Activated CD4-positive, alpha-beta T cell treated with anti-CD3 and anti-CD28 coated beads, Interleukin-2, amount 10 ng/mL, durations not matched to agents 24 days and 14 days (primary cell): ENCODE data around the gene PLB1. TPM values are rescaled to one million over a fixed set of nuclear protein-coding genes. Genes with fewer than 3 reads are reported as not detected.
"Not testable (repeated sequence)": the region's sequence is repeated elsewhere in the genome, so short reads cannot be mapped to it uniquely, and the experiment has no call there.

Source experiments
- DNase-seq: peaks from one replicate; pipeline ENCODE4 v3.0.0; 2022
- H3K27ac Mint-ChIP-seq: one replicate; pipeline ENCODE4 v1.8.0; 2022; ENCODE audit warnings: mild to moderate bottlenecking, mixed read lengths
- H3K27me3 Mint-ChIP-seq: one replicate; pipeline ENCODE4 v1.8.0; 2022; ENCODE audit warnings: mixed read lengths
- H3K36me3 Mint-ChIP-seq: one replicate; pipeline ENCODE4 v1.8.0; 2022; ENCODE audit warnings: low read depth, mild to moderate bottlenecking, mixed read lengths
- H3K4me1 Mint-ChIP-seq: one replicate; pipeline ENCODE4 v1.8.0; 2021; ENCODE audit warnings: mixed read lengths
- H3K4me3 Mint-ChIP-seq: one replicate; pipeline ENCODE4 v1.8.0; 2022; ENCODE audit warnings: mild to moderate bottlenecking, moderate library complexity, mixed read lengths
- H3K9me3 Mint-ChIP-seq: one replicate; pipeline ENCODE4 v1.8.0; 2021; ENCODE audit warnings: mixed read lengths
- intact Hi-C: fragments of 100-400 bp; cut with micrococcal nuclease; formaldehyde crosslinking; loops from one replicate; pipeline ENCODE4 v1.15.1; 2023
- total RNA-seq: library from RNA; stranded (reverse); gene quantifications from 2 replicates; pipeline ENCODE4 v1.2.3, GENCODE V29; 2022

The PLB1 gene
- total RNA-seq, 1 donor from 2014 or later, result 0.63 TPM

GRCh38 chr2:28472641-28473040 lies 23.2 kb upstream of the PLB1 start:
- intact Hi-C loops, H3K4me3 Mint-ChIP-seq, H3K27ac Mint-ChIP-seq, H3K9me3 Mint-ChIP-seq, DNase-seq, H3K27me3 Mint-ChIP-seq, H3K36me3 Mint-ChIP-seq: not testable (repeated sequence)
- H3K4me1 Mint-ChIP-seq, result peaks cover 20% of the 10 kb centered on the region

DNA sequence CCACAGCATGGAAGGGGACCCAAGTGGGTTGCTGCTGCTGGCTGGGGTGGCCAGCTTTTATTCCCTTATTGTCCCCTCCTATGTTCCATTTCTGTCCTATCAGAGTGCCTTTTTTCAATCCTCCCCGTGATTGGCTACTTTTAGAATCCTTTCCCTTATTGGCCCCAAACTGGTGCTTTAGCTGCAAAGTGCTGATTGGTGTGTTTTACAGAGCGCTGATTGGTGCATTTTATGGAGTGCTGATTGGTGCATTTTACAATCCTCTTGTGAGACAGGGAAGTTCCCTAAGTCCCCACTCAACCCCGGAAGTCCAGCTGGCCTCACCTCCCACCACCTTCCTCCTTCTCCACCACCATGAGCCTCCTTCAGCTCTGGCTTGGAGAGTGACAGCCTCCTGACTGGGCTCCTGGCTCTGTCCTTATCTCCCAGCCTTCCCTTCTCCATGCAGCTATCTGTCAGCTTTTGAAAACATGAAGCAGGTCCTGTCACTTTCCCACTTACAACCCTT lies 20.7 kb upstream of the PLB1 start:
- intact Hi-C loops, result no loop called here
- no peak for DNase-seq
- Mint-ChIP-seq H3K27me3 (no peaks in the 10 kb centered on the region), H3K4me3 (no peak overlapping the region), H3K27ac (no peak overlapping the region), H3K4me1 (peaks cover 14% of the 10 kb centered on the region), H3K36me3 (no peaks in the 10 kb centered on the region), H3K9me3 (peaks cover 10% of the 10 kb centered on the region)

- Mint-ChIP-seq H3K4me3 (no peak overlapping the region), H3K4me1 (peaks cover 6% of the 10 kb centered on the region), H3K9me3 (peaks cover 10% of the 10 kb centered on the region), H3K27ac (no peak overlapping the region), H3K36me3 (no peaks in the 10 kb centered on the region), H3K27me3 (no peaks in the 10 kb centered on the region)
- intact Hi-C loops, result no loop called here
- no peak for DNase-seq
Measured at GRCh38 chr2:28477087-28477486, 18.8 kb upstream of the PLB1 start.

- Mint-ChIP-seq H3K9me3 (peaks cover 12% of the 10 kb centered on the region), H3K27me3 (no peaks in the 10 kb centered on the region), H3K36me3 (no peaks in the 10 kb centered on the region), H3K4me3 (no peak overlapping the region), H3K4me1 (peaks cover 5% of the 10 kb centered on the region), H3K27ac (no peak overlapping the region)
- DNase-seq, result no peak
- intact Hi-C loops, result no loop called here
Measured at GRCh38 chr2:28477645-28478044, 18.2 kb upstream of the PLB1 start.

- H3K36me3 Mint-ChIP-seq, result no peaks in the 10 kb centered on the region
- no peak for DNase-seq
- H3K9me3 Mint-ChIP-seq, result peaks cover 4% of the 10 kb centered on the region
- intact Hi-C loops, result no loop called here
- H3K4me1 Mint-ChIP-seq, result peaks cover 5% of the 10 kb centered on the region
- H3K4me3 Mint-ChIP-seq, result no peak overlapping the region
- no peak overlapping the region for H3K27ac Mint-ChIP-seq
- H3K27me3 Mint-ChIP-seq, result no peaks in the 10 kb centered on the region
Measured at GRCh38 chr2:28480403-28481049, 15.3 kb upstream of the PLB1 start.

DNA sequence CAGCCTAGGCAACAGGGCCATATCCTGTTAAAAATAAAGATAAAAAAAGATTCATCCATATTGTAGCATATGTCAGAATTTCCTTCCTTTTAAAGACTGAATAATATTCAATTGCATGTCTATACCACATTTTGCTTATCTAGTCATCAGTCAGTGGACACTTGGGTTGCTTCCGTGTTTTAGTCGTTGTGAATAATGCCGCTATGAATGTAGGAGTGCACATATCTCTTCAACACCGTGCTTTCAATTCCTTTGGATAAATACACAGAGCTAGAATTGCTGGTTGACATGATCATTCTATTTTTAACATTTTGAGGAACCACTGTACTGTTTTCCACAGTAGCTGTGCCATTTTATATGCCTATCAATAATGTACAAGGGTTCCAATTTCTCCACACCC lies 14.0 kb upstream of the PLB1 start:
- Mint-ChIP-seq H3K4me1 (peaks cover 5% of the 10 kb centered on the region), H3K27ac (no peak overlapping the region)
- no peak for DNase-seq

DNA sequence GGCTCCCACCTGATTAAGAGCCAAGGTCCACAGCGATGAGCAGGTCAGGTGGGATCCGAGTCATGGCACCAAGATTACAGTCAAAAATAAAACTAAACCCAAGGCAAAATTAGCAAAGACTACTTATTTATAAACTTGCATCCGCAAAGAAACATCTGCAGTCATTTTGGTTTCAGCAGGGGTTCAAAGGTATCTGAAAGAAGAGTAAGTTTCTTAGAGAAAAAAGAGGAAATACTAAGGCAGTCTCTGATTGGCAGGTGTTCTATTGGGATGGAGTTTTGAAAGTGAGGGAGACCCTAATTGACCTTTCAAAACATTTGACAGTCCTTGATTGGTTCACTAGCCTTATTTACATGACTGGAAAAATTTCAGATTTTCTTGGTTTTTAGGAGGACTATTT lies 11.0 kb upstream of the PLB1 start:
- H3K27me3 Mint-ChIP-seq, result no peaks in the 10 kb centered on the region
- intact Hi-C loops, result no loop called here
- no peak overlapping the region for H3K27ac Mint-ChIP-seq
- no peak for DNase-seq
- peaks cover 4% of the 10 kb centered on the region for H3K9me3 Mint-ChIP-seq
- H3K4me3 Mint-ChIP-seq, result no peak overlapping the region
- H3K4me1 Mint-ChIP-seq, result no peaks in the 10 kb centered on the region
- no peaks in the 10 kb centered on the region for H3K36me3 Mint-ChIP-seq

More for the DNA sequence above, 14.0 kb upstream of the PLB1 start:
- Mint-ChIP-seq H3K4me3 (no peak overlapping the region), H3K36me3 (no peaks in the 10 kb centered on the region), H3K9me3 (peaks cover 4% of the 10 kb centered on the region), H3K27me3 (no peaks in the 10 kb centered on the region)
- intact Hi-C loops, result no loop called here

DNA sequence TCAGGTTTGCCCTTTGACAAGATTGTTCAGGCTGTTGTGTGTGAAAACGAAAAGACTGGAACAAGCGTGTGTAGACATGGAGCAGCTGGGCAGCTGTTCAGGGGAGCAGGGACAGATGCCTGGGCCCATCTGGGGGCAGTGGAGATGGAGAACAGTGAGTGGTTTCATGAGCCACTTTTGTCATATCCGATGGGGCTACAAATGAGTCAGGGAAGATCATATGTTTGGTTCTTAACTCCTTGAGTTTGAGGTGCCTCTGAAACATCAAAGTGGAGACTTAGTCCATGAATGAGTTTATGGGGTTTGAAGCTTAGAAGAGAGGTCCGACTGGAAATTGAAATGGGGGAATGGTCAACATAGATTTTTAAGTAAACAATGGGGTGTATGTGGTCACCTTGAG lies 9.3 kb upstream of the PLB1 start:
- no peak for DNase-seq
- Mint-ChIP-seq H3K4me3 (no peak overlapping the region), H3K36me3 (no peaks in the 10 kb centered on the region), H3K27ac (no peak overlapping the region), H3K4me1 (no peaks in the 10 kb centered on the region), H3K27me3 (peaks cover 2% of the 10 kb centered on the region), H3K9me3 (peaks cover 4% of the 10 kb centered on the region)
- intact Hi-C loops, result no loop called here

- intact Hi-C loops, result no loop called here
- H3K4me3 Mint-ChIP-seq, result no peak overlapping the region
- no peaks in the 10 kb centered on the region for H3K36me3 Mint-ChIP-seq
- H3K27ac Mint-ChIP-seq, result no peak overlapping the region
- peaks cover 4% of the 10 kb centered on the region for H3K9me3 Mint-ChIP-seq
- no peaks in the 10 kb centered on the region for H3K4me1 Mint-ChIP-seq
- peaks cover 4% of the 10 kb centered on the region for H3K27me3 Mint-ChIP-seq
- DNase-seq, result no peak
Measured at GRCh38 chr2:28487258-28487657, 8.6 kb upstream of the PLB1 start.

DNA sequence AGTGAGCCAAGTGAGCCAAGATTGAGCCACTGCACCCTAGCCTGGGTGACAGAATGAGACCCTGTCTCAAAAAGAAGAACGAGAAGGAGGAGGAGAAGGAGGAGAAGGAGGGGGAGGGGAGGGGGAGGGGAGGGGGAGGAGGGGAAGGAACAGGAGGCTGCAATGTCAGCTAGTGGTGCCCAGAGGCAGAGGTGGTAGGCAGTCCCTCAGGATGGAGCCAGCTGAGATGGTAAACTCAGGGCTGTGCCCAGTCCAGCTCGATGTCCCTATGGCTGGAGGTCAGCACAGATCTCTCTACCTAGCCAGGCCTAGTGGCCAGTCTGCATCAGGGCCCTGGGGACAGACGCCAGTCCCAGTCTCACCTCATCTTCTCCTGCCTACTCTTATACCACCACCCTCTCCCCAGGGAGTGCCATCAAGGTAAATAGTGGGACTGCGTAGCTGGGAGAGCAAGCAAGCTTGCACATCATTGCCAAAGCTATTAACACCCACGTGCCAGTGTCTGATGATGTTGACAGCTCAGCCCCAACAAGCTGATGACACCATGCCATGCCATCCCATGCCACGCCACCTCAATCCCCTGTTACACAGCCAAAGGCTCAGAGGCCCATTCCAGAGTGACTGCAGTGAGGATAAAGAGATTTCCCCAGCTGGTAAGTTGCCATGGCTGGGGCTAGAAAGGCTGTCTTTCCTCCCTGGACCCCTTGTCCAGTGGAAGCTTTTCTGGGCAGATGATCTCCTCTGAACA lies 7.6 kb upstream of the PLB1 start:
- Mint-ChIP-seq H3K36me3 (no peaks in the 10 kb centered on the region), H3K27ac (no peak overlapping the region), H3K4me3 (no peak overlapping the region), H3K9me3 (no peaks in the 10 kb centered on the region), H3K4me1 (no peaks in the 10 kb centered on the region), H3K27me3 (peaks cover 4% of the 10 kb centered on the region)
- DNase-seq, result no peak
- intact Hi-C loops, result no loop called here

DNA sequence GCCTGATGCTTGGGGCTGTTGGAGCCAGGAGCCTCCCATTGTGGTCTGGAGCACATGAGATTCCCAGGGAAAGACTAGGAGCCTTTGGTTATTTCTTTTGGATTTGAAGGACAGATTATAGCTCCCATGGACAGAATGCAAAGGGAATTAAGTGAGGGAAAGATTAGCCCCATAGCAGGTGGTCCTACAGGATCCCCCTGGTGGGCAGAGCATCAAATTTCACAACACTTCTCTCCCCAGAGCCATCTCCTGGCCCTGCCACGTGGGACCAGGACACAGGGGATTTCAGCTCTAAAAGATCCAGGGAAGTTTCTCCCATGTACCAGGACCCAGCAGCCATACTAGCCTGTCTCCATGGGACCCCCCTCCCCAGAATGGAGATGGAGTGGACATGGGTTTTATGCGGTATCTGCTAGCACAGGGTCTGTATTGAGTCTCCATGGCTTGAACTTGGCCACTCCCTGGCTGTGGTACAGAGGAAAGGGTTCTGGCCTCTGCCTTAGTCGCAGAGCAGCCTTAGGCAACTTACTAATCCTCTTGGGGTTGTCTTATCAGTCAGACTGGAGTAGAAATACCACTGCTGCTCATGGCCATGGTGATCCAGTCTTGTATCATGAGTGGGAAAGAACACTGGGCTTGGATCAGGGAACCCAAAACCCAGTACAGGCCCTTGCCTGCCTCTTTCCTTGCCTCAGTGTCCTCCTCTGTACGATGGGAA lies 6.8 kb upstream of the PLB1 start:
- DNase-seq, result no peak
- H3K27ac Mint-ChIP-seq, result no peak overlapping the region
- H3K36me3 Mint-ChIP-seq, result no peaks in the 10 kb centered on the region
- intact Hi-C loops, result no loop called here
- peaks cover 4% of the 10 kb centered on the region for H3K27me3 Mint-ChIP-seq
- no peak overlapping the region for H3K4me3 Mint-ChIP-seq
- H3K4me1 Mint-ChIP-seq, result no peaks in the 10 kb centered on the region
- H3K9me3 Mint-ChIP-seq, result no peaks in the 10 kb centered on the region

- no peak for DNase-seq
- Mint-ChIP-seq H3K36me3 (no peaks in the 10 kb centered on the region), H3K4me1 (no peaks in the 10 kb centered on the region), H3K4me3 (no peak overlapping the region), H3K9me3 (no peaks in the 10 kb centered on the region), H3K27ac (no peak overlapping the region), H3K27me3 (peaks cover 6% of the 10 kb centered on the region)
- intact Hi-C loops, result no loop called here
Measured at GRCh38 chr2:28490558-28490957, 5.3 kb upstream of the PLB1 start.

DNA sequence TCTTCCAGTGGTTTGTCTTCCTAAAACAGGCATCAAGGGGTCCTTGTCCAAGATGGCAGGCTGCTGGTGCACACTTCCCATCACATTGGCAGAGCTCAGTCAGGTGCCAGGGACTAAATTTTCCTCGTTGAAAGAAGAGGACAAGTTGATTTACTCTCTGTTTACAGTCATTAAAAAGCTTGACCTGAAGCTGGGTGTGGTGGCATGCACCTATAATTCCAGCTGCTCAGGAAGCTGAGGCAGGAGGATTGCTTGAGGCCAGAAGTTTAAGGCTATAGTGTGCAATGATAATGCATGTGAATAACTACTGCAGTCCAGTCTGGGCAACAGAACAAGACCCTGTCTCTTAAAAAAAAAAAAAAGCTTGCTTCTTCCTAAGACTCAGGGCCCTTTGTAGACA lies 3.6 kb upstream of the PLB1 start:
- H3K27ac Mint-ChIP-seq, result no peak overlapping the region
- no peaks in the 10 kb centered on the region for H3K9me3 Mint-ChIP-seq
- no peaks in the 10 kb centered on the region for H3K4me1 Mint-ChIP-seq
- peaks cover 19% of the 10 kb centered on the region for H3K27me3 Mint-ChIP-seq
- no peak overlapping the region for H3K4me3 Mint-ChIP-seq
- intact Hi-C loops, result no loop called here
- no peaks in the 10 kb centered on the region for H3K36me3 Mint-ChIP-seq
- no peak for DNase-seq

DNA sequence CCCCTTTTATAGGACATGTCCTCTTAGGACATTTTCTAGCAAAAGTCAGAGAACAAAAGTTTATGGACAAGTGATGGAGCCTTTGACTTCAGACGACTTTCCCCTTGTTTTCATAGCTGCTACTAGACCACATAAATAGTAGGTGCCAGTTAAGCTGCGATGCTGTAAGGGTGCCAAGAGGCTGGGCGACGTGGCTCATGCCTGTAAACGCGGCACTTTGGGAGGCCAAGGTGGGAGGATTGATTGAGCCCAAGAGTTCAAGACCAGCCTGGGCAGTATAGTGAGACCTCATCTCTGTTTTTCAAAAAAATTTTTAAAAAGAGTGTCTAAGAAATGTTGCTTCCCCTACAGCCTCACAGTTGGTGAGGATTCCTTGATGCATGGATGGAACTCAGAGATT lies 2.2 kb upstream of the PLB1 start:
- Mint-ChIP-seq H3K27ac (no peak overlapping the region), H3K27me3 (peaks cover 25% of the 10 kb centered on the region), H3K4me3 (no peak overlapping the region), H3K4me1 (no peaks in the 10 kb centered on the region), H3K36me3 (no peaks in the 10 kb centered on the region), H3K9me3 (no peaks in the 10 kb centered on the region)
- intact Hi-C loops, result no loop called here
- DNase-seq, result no peak
